HG03095 (cell line): ENCODE results near the gene MCTP2.
"Not testable (repeated sequence)": the region's sequence is repeated elsewhere in the genome, so short reads cannot be mapped to it uniquely, and the experiment has no call there.

ENCODE experiments used
- ATAC-seq: cut with Tn5 transposase; IDR thresholded peaks from one replicate; pipeline ENCODE4 v1.9.1; 2021; ENCODE audit warnings: moderate library complexity; ENCODE audit not compliant: unreplicated experiment

Gene MCTP2

DNA sequence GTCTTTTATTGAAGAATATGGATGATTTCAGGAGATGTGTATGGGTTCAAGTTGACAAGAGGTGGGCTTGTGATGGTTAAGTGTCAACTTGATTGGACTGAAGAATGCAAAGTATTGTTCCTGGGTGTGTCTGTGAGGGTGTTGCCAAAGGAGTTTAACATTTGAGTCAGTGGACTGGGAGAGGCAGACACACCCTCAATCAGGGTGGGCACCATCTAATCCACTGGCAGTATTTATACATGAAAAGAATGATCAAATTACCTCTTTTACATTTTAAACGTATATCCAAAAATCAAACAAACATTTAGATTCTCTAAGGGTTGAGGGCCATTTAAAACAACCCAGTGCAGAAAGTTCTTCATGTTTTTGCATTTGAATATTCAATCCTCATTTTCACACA lies 262.2 kb downstream of the MCTP2 start:
- ATAC-seq = not testable (repeated sequence)

DNA sequence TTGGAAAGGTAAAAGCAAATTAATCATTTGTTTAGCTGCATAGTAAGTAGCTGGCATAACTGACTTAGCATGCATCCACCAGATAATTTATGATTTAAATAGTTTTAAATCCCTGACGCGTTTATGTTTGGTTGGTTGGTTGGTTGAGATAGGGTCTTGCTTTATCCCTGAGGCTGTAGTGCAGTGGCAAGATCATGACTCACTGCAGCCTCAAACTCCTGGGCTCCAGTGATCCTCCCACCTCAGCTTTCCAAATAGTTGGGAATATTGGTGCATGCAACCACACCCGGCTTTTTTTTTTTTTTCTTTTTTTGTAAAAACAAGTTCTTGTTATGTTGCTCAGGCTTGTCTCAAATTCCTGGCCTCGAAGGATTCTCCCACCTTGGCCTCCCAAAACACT lies 263.4 kb downstream of the MCTP2 start:
- no peak for ATAC-seq

GRCh38 chr15:94503293-94503692 lies 271.9 kb downstream of the MCTP2 start:
- ATAC-seq = no peak

DNA sequence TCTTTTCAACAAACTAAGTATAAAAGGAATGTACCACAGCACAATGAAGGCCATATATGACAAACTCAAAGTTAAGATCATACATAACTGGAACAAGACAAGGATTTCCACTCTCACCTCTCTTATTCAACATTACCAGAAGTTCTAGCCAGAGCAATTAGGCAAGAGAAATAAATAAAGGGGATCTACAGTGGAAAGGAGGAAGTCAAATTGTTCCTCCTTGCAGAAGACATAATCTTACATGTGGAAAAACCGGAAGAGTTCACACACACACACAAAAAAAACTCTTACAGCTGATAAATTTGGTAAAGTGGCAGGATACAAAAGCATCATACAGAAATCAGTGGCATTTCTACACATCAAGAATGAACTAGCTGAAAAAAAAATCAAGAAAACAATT lies 277.9 kb downstream of the MCTP2 start:
- ATAC-seq = no peak

DNA sequence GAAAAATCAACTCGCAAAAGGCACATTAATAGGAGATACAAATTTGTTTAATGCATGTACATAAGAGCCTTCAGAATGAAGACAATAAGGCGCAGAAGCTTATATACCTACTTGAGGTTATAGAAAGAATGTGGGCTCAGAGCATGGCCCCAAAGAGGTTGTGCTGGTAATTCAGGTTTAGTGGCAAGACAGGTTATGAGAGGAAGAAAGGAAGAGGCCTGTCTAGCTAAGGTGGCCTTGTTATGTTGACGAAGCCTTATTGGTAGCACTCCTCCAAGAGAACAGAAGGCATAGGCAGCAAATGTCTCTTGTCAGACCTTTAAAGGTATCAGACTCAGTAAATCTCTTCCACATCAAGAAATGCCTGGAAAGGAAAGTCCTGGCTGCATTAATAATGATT lies 290.8 kb downstream of the MCTP2 start:
- ATAC-seq = no peak

- no peak for ATAC-seq
These were observed 292.5 kb downstream of the MCTP2 start for GRCh38 chr15:94523873-94524272.

- no peak for ATAC-seq
These were observed 293.2 kb downstream of the MCTP2 start for GRCh38 chr15:94524565-94524964.

GRCh38 chr15:94526071-94526689 lies 294.8 kb downstream of the MCTP2 start:
- no peak for ATAC-seq

GRCh38 chr15:94532226-94532625 lies 300.9 kb downstream of the MCTP2 start:
- ATAC-seq = no peak
